SKM-1 treated with dmso at 0.1 percent for 144 hours (cell line): ENCODE data around the gene PPP2R5C.

Experiments
- DNase-seq: peaks from one replicate; lab custom pipeline; 2025; ENCODE audit not compliant: unreplicated experiment; lab: John Stamatoyannopoulos, UW

PPP2R5C gene

DNA sequence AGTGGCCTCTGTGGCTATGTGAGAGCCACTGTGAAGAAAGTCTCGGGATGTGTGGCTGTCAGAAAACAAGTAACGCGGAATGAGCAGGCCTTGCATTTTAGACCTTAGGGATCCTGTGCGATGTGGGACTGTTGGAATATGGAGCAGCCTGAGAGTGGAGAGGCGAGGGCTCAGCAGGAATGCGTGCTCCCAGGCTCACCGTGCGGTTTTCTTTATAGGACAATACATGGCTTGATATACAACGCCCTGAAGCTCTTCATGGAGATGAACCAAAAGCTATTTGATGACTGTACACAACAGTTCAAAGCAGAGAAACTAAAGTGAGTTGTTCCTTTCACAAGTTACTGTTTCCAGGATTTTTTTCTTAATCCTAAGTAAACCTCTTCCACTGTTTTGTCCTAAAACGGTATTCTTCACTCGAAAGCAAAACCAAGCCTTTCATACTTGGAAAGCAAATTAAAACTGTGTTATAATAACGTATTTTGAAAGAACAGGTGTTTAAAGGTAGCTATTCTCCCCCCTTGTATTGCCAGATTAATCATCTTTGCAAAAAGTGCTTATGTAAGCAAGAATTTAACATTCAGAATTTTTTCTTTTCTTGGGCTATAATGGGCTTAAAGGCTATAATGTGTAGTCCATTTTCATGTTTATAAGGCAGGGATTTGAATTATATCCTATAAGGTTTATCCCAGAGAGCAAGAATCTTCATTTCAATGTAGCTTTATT, 148.0 kb downstream of the PPP2R5C start:
- DNase-seq, result no peak

DNA sequence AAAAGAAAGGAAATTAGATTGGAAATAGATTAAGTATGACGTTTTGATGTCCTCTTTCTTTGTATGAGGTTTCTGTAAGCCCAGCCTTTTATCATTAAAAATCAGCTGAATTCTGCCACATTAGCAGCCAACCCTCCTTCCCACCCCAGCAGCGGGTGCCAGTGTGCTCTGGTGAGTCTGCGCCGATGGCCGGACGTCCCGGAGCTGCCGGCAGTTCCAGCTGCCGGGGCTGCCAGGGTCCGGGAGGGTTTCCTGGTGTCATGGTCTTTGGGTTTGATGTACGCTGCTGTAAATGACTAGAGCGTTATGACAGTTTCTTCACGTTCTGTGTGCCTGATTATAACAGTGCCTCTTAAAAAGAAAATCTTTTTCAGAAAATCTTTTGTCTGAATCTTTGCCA, 151.3 kb downstream of the PPP2R5C start:
- DNase-seq, result no peak

DNA sequence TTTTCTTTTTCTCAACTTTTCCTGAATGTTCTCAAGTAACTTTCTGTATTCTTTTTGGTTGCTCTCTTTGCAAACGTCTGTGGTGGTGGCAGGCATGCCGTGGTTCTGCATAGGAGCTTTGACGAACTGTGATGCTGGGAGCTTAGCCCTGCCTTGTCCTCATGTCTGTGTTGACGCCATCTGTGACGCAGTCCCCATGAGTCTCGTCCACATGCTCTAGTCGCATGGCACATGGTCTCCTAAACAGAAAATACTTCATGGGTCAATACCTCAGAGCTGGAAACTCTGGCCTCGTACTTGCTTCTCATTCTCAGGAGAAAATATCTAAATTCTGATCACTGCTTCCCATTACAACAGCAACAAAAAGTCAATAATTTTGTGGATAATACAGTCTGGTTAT, 152.6 kb downstream of the PPP2R5C start:
- DNase-seq, result no peak

GRCh38 chr14:101915871-101916815, 154.6 kb downstream of the PPP2R5C start:
- no peak for DNase-seq

GRCh38 chr14:101916816-101917412, 155.4 kb downstream of the PPP2R5C start:
- no peak for DNase-seq

DNA sequence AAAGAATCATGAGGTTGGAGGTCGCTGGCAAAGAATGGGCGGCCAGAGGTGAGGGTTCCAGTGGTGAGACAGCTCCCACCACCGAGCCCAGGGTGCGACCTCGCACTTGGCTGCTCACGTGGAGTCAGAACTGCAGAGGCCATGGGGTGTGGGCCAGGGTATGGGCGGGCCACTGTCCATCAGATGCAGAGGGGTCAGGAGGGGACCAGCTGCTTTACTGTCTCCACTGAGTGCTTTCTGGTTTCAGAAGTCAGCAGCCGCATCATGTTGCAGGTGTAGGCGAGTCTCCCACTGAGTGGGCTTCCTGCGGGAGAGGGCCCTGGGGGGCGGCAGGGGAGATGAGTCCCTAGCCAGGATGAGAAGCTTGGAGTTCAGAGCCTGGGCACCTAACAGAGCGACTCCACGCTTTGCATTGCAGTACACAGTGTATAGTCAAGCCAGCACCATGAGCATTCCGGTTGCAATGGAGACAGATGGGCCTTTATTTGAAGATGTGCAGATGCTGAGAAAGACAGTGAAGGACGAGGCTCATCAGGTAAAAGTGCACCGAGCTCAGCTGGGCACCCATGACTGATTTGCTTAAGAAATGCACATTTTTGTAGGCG, 156.0 kb downstream of the PPP2R5C start:
- DNase-seq, result no peak

DNA sequence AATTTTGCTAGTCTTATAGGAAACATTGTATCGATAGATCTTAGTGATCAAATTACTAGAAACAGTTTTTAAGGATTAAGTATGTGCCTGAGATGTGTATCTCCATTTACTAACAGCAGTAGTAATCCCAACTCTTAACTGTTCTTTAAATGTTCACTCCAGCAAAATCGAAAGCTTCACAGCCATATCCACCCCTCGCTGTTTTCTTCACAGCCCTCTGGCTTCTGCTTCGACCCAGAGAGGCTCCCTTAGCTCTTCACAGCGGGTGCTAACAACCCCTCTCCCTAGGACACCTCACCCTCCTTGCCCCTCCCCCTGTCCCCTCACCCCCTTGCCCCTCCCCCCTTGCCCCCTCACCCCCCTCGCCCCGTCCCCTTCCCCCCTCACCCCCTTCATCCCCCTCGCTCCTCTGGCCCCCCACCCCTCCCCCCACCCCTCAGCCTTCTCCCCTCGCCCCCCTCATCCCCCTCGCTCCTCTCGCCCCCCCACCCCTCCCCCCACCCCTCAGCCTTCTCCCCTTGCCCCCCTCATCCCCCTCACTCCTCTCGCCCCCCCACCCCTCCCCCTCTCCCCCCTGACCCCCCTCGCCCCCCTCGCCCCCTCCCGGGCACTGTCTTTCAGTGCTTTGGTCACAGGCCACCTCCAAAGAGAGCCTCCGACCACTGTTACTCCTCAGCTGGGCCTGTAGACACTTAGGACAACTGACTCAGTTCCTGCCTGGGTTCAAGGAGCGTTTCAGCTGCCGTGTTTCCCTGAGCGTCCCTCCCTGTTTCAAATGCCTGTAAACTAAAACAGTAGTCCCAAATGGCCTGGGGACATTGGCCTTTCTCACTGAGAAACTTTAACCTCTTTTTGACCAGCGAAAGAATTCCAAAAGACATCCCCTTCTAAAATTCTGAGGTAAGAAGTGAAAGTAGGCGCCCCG, 156.8 kb downstream of the PPP2R5C start:
- no peak for DNase-seq

GRCh38 chr14:101920271-101920670, 158.8 kb downstream of the PPP2R5C start:
- DNase-seq, result no peak

- no peak for DNase-seq
Observed at GRCh38 chr14:101922866-101923265, 161.4 kb downstream of the PPP2R5C start.

- DNase-seq, result no peak
Observed at GRCh38 chr14:101925152-101925551, 163.6 kb downstream of the PPP2R5C start.

DNA sequence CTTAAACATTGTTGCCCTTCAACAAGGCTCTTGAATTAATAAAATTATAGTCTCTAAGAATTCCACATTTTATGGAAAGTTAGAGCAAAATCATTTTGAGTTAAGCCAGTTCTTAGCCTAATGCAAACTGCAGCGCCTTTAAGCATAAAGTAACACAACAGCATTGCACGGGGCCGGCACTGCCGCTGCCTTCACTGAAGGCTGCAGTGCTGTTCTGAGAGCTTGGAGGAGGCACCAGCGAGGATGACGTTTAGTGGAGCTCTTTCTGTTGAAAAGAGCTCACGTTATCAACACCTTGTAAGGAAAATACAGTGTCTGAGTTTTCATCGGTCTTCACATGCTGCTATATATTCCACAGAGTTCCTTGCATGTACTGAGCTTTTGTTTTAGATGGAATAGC, 164.6 kb downstream of the PPP2R5C start:
- DNase-seq, result no peak

DNA sequence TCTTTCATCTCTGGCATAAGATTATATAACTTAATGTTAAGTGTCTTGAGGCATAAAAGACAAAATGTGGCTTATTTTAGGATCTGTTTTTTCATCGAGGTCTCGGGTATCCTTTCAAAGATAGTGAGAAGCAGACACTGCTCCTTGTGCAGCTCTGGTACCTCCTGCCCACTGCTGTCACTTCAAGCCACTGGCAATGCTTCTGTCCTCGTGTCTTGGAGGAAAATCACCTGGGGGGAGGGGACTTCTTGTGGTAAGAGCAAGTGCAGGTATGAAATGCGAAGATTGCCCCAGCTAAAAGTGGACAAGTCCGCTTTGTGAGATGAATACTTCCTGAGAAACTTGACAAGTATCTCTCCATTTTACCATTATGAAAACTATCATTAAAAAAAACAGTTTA, 165.1 kb downstream of the PPP2R5C start:
- DNase-seq, result no peak

DNA sequence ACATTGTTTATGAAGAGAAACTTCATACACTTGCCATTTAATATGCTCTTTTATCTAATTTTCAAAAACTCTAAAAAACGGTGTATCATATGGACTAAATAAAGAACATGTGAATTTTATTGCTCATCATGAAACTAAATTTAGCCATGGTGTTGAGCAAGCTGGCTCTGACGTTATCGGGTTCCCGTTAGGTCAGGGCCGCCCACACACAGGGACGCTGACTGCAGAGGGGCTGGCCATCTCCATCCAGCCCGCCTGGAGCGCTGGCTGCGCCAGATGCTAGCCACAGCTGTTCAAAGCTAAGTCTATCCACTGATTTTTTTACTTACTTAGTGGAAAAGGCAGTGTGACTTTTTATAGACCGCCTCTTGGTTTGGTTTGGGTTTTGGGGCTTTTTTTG, 166.3 kb downstream of the PPP2R5C start:
- no peak for DNase-seq

- DNase-seq, result no peak
Observed at GRCh38 chr14:101928415-101928841, 166.9 kb downstream of the PPP2R5C start.

DNA sequence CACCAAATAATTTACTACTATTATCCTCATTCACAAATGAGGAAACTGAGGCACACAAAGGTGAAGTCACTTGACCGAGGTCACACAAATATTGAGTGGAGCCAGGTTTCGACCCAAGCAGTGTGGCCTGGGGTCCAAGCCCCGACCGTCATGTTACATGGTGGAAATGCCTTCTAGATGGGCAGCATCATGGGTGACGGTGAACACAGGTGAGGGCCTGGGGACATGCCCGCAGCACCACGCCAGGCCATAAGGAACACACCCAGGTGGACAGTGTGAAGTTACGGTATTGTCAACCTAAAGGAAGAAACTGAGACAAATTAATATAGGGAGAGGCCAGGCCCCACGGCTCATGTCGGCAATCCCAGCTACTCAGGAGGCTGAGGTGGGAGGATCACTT, 167.6 kb downstream of the PPP2R5C start:
- no peak for DNase-seq

GRCh38 chr14:101929946-101930345, 168.4 kb downstream of the PPP2R5C start:
- no peak for DNase-seq

GRCh38 chr14:101932673-101933072, 171.2 kb downstream of the PPP2R5C start:
- DNase-seq, result no peak

- DNase-seq, result no peak
Observed at GRCh38 chr14:101933209-101933608, 171.7 kb downstream of the PPP2R5C start.

GRCh38 chr14:101934601-101935150, 173.2 kb downstream of the PPP2R5C start:
- DNase-seq, result no peak
